ENCODE measurements around the gene TIAM2. TPM values are rescaled to one million over a fixed set of nuclear protein-coding genes. Genes with fewer than 3 reads are reported as not detected.

Gene TIAM2
- total RNA-seq, 2 experiments from 2014 or later = 4.9 to 5.6 TPM

- Mint-ChIP-seq H3K4me3 (no peak overlapping the region), H3K27ac (no peak overlapping the region), H3K4me1 (no peaks in the 10 kb centered on the region), H3K36me3 (ENCODE audit: low read depth) (no peaks in the 10 kb centered on the region), H3K9me3 (no peaks in the 10 kb centered on the region), H3K27me3 (no peaks in the 10 kb centered on the region)
- DNase-seq = no peak
- ChIA-PET POLR2A (no interaction called here), CTCF (no interaction called here)
These were observed 20.5 kb upstream of the TIAM2 start for GRCh38 chr6:154974485-154975149.

GRCh38 chr6:154977588-154977987 is 17.5 kb upstream of the TIAM2 start:
- ChIA-PET POLR2A (no interaction called here), CTCF (interaction anchor here (0.7 to 1.8 kb wide), 2 partner anchors 13 to 1836 kb away, joined by 4 to 6 read pairs; no protein-coding TSS in a partner anchor)
- no peak for DNase-seq

GRCh38 chr6:154980273-154981078 is 14.6 kb upstream of the TIAM2 start:
- Mint-ChIP-seq H3K36me3 (ENCODE audit: low read depth) (no peaks in the 10 kb centered on the region), H3K4me1 (peaks cover 5% of the 10 kb centered on the region), H3K27ac (no peak overlapping the region), H3K27me3 (no peaks in the 10 kb centered on the region), H3K4me3 (no peak overlapping the region), H3K9me3 (no peaks in the 10 kb centered on the region)
- ChIA-PET CTCF (no interaction called here), POLR2A (no interaction called here)
- DNase-seq = no peak

More at GRCh38 chr6:154977588-154977987, 17.5 kb upstream of the TIAM2 start:
- Mint-ChIP-seq H3K4me1 (peaks cover 5% of the 10 kb centered on the region), H3K27ac (no peak overlapping the region), H3K27me3 (no peaks in the 10 kb centered on the region), H3K9me3 (no peaks in the 10 kb centered on the region), H3K4me3 (no peak overlapping the region), H3K36me3 (ENCODE audit: low read depth) (no peaks in the 10 kb centered on the region)

- no peak for DNase-seq
- Mint-ChIP-seq H3K4me1 (peaks cover 5% of the 10 kb centered on the region), H3K9me3 (no peaks in the 10 kb centered on the region), H3K27me3 (no peaks in the 10 kb centered on the region), H3K27ac (no peak overlapping the region), H3K4me3 (no peak overlapping the region), H3K36me3 (ENCODE audit: low read depth) (no peaks in the 10 kb centered on the region)
- POLR2A ChIA-PET = no interaction called here
- CTCF ChIA-PET = interaction anchor here (0.7 kb wide), 1 partner anchor 74 kb away, joined by 4 read pairs; no protein-coding TSS in a partner anchor
These were observed 13.8 kb upstream of the TIAM2 start for GRCh38 chr6:154981079-154981870.

- Mint-ChIP-seq H3K36me3 (ENCODE audit: low read depth) (no peaks in the 10 kb centered on the region), H3K27ac (no peak overlapping the region), H3K27me3 (no peaks in the 10 kb centered on the region), H3K4me3 (no peak overlapping the region), H3K4me1 (peaks cover 5% of the 10 kb centered on the region), H3K9me3 (no peaks in the 10 kb centered on the region)
- no peak for DNase-seq
- ChIA-PET CTCF (interaction anchor here (0.7 kb wide), 1 partner anchor 65 kb away, joined by 4 read pairs; no protein-coding TSS in a partner anchor), POLR2A (no interaction called here)
These were observed 11.0 kb upstream of the TIAM2 start for GRCh38 chr6:154984146-154984545.

GRCh38 chr6:154986787-154987235 is 8.3 kb upstream of the TIAM2 start:
- Mint-ChIP-seq H3K27me3 (peaks cover 3% of the 10 kb centered on the region), H3K9me3 (no peaks in the 10 kb centered on the region), H3K36me3 (ENCODE audit: low read depth) (no peaks in the 10 kb centered on the region), H3K4me3 (no peak overlapping the region), H3K4me1 (no peaks in the 10 kb centered on the region), H3K27ac (no peak overlapping the region)
- ChIA-PET POLR2A (no interaction called here), CTCF (interaction anchor here (0.6 to 1.3 kb wide), 3 partner anchors 17 to 236 kb away, joined by 3 read pairs; no protein-coding TSS in a partner anchor)
- no peak for DNase-seq

- POLR2A ChIA-PET = no interaction called here
- H3K9me3 Mint-ChIP-seq = no peaks in the 10 kb centered on the region
These were observed 5.7 kb upstream of the TIAM2 start for GRCh38 chr6:154989448-154989847.

GRCh38 chr6:154991207-154991606 is 3.9 kb upstream of the TIAM2 start:
- Mint-ChIP-seq H3K4me3 (no peak overlapping the region), H3K4me1 (peaks cover 3% of the 10 kb centered on the region), H3K36me3 (ENCODE audit: low read depth) (no peaks in the 10 kb centered on the region), H3K27ac (no peak overlapping the region), H3K9me3 (no peaks in the 10 kb centered on the region), H3K27me3 (peaks cover 6% of the 10 kb centered on the region)
- no peak for DNase-seq
- POLR2A ChIA-PET = no interaction called here
- CTCF ChIA-PET = interaction anchor here (2.4 kb wide), 1 partner anchor 14 kb away, joined by 6 read pairs; no protein-coding TSS in a partner anchor

More at GRCh38 chr6:154989448-154989847, 5.7 kb upstream of the TIAM2 start:
- Mint-ChIP-seq H3K4me1 (no peaks in the 10 kb centered on the region), H3K4me3 (no peak overlapping the region), H3K27me3 (peaks cover 3% of the 10 kb centered on the region), H3K27ac (no peak overlapping the region), H3K36me3 (ENCODE audit: low read depth) (no peaks in the 10 kb centered on the region)
- CTCF ChIA-PET = interaction anchor here (1.0 to 2.4 kb wide), 2 partner anchors 12 to 210 kb away, joined by 3 to 6 read pairs; no protein-coding TSS in a partner anchor
- DNase-seq = no peak

GRCh38 chr6:154993026-154993425 is 2.1 kb upstream of the TIAM2 start:
- H3K4me1 Mint-ChIP-seq = peaks cover 6% of the 10 kb centered on the region
- H3K36me3 Mint-ChIP-seq (ENCODE audit: low read depth) = no peaks in the 10 kb centered on the region
- no peak overlapping the region for H3K27ac Mint-ChIP-seq
- H3K9me3 Mint-ChIP-seq = no peaks in the 10 kb centered on the region
- ChIA-PET POLR2A (no interaction called here), CTCF (interaction anchor here (1.0 kb wide), 1 partner anchor 12 kb away, joined by 4 read pairs; no protein-coding TSS in a partner anchor)
- peaks cover 20% of the 10 kb centered on the region for H3K27me3 Mint-ChIP-seq
- DNase-seq = no peak
- no peak overlapping the region for H3K4me3 Mint-ChIP-seq

GRCh38 chr6:154993710-154994109 is 1.4 kb upstream of the TIAM2 start:
- peaks cover 20% of the 10 kb centered on the region for H3K27me3 Mint-ChIP-seq
- DNase-seq = no peak
- H3K36me3 Mint-ChIP-seq (ENCODE audit: low read depth) = no peaks in the 10 kb centered on the region
- H3K4me3 Mint-ChIP-seq = no peak overlapping the region
- POLR2A ChIA-PET = no interaction called here
- H3K9me3 Mint-ChIP-seq = no peaks in the 10 kb centered on the region
- H3K27ac Mint-ChIP-seq = no peak overlapping the region
- peaks cover 6% of the 10 kb centered on the region for H3K4me1 Mint-ChIP-seq
- CTCF ChIA-PET = interaction anchor here (1.0 kb wide), 1 partner anchor 11 kb away, joined by 4 read pairs; no protein-coding TSS in a partner anchor

GRCh38 chr6:154994836-154995253 is 270 bp upstream of the TIAM2 start:
- peak overlapping the region; percentile 56 for H3K4me3 Mint-ChIP-seq
- ChIA-PET CTCF (no interaction called here), POLR2A (no interaction called here)
- no peaks in the 10 kb centered on the region for H3K36me3 Mint-ChIP-seq (ENCODE audit: low read depth)
- no peak for DNase-seq
- H3K9me3 Mint-ChIP-seq = no peaks in the 10 kb centered on the region
- no peak overlapping the region for H3K27ac Mint-ChIP-seq
- H3K27me3 Mint-ChIP-seq = peaks cover 20% of the 10 kb centered on the region
- peaks cover 6% of the 10 kb centered on the region for H3K4me1 Mint-ChIP-seq

GRCh38 chr6:154996016-154996590 is 988 bp downstream of the TIAM2 start:
- ChIA-PET POLR2A (no interaction called here), CTCF (no interaction called here)
- DNase-seq = no peak
- H3K36me3 Mint-ChIP-seq (ENCODE audit: low read depth) = no peaks in the 10 kb centered on the region
- peaks cover 19% of the 10 kb centered on the region for H3K27me3 Mint-ChIP-seq
- no peaks in the 10 kb centered on the region for H3K9me3 Mint-ChIP-seq
- H3K4me3 Mint-ChIP-seq = peak overlapping the region; percentile 48
- peaks cover 6% of the 10 kb centered on the region for H3K4me1 Mint-ChIP-seq
- H3K27ac Mint-ChIP-seq = no peak overlapping the region

Data from activated CD4-positive, alpha-beta T cell treated with anti-CD3 and anti-CD28 coated beads, Interleukin-2, amount 10 ng/mL, durations not matched to agents 7 days and 5 days (primary cell).